HG02759 (cell line): ENCODE results near the gene MYOD1.

Source experiments
- ATAC-seq: cut with Tn5 transposase; IDR thresholded peaks from one replicate; pipeline ENCODE4 v1.9.1; 2021; ENCODE audit warnings: mild to moderate bottlenecking, moderate library complexity; ENCODE audit not compliant: unreplicated experiment

Gene MYOD1

GRCh38 chr11:17719028-17719937 lies at the start of gene MYOD1:
Gene MYOD1 (plus strand): TSS chr11:17719571. CDS start chr11:17719783, 212 bp downstream.
- no peak for ATAC-seq

GRCh38 chr11:17672469-17672868 lies 46.9 kb upstream of the MYOD1 start:
- no peak for ATAC-seq

GRCh38 chr11:17673951-17674350 lies 45.4 kb upstream of the MYOD1 start:
- ATAC-seq: no peak

GRCh38 chr11:17682848-17683247 lies 36.5 kb upstream of the MYOD1 start:
- ATAC-seq: no peak

- no peak for ATAC-seq
Observed at GRCh38 chr11:17683377-17684161, 35.8 kb upstream of the MYOD1 start.

- ATAC-seq: no peak
Observed at GRCh38 chr11:17684550-17684949, 34.8 kb upstream of the MYOD1 start.

- no peak for ATAC-seq
Observed at GRCh38 chr11:17686231-17686980, 33.0 kb upstream of the MYOD1 start.

GRCh38 chr11:17687946-17688670 lies 31.3 kb upstream of the MYOD1 start:
- ATAC-seq: no peak

GRCh38 chr11:17691550-17691949 lies 27.8 kb upstream of the MYOD1 start:
- ATAC-seq: no peak

GRCh38 chr11:17691976-17692375 lies 27.4 kb upstream of the MYOD1 start:
- no peak for ATAC-seq

GRCh38 chr11:17692931-17693330 lies 26.4 kb upstream of the MYOD1 start:
- no peak for ATAC-seq

- ATAC-seq: no peak
Observed at GRCh38 chr11:17693531-17693930, 25.8 kb upstream of the MYOD1 start.

GRCh38 chr11:17694494-17695110 lies 24.8 kb upstream of the MYOD1 start:
- ATAC-seq: no peak

GRCh38 chr11:17695454-17696441 lies 23.6 kb upstream of the MYOD1 start:
- ATAC-seq: no peak

- ATAC-seq: no peak
Observed at GRCh38 chr11:17696741-17697140, 22.6 kb upstream of the MYOD1 start.

GRCh38 chr11:17697175-17697949 lies 22.0 kb upstream of the MYOD1 start:
- no peak for ATAC-seq

- no peak for ATAC-seq
Observed at GRCh38 chr11:17699147-17700114, 19.9 kb upstream of the MYOD1 start.
